Activated gamma-delta T cell treated with Interleukin-2 at 50 U/mL for 16 hours (primary cell): ENCODE results near the gene TSC22D2.
A peak's percentile ranks its signal among the peaks of the same experiment; 100 is the strongest.
"Not testable (repeated sequence)": the region's sequence is repeated elsewhere in the genome, so short reads cannot be mapped to it uniquely, and the experiment has no call there.

Experiments used
- DNase-seq: peaks from one replicate; pipeline ENCODE4 v3.0.0-alpha.2; 2020

The TSC22D2 gene

GRCh38 chr3:150490277-150490986 lies 82.3 kb downstream of the TSC22D2 start:
- no peak for DNase-seq

- no peak for DNase-seq
These were observed 86.4 kb downstream of the TSC22D2 start for GRCh38 chr3:150494411-150494977.

GRCh38 chr3:150495149-150495548 lies 87.1 kb downstream of the TSC22D2 start:
- DNase-seq = no peak

GRCh38 chr3:150495563-150496168 lies 87.6 kb downstream of the TSC22D2 start:
- DNase-seq = peak; percentile 18

- DNase-seq = no peak
These were observed 89.9 kb downstream of the TSC22D2 start for GRCh38 chr3:150497956-150498355.

- DNase-seq = not testable (repeated sequence)
These were observed 92.9 kb downstream of the TSC22D2 start for GRCh38 chr3:150500960-150501359.

- DNase-seq = no peak
These were observed 95.5 kb downstream of the TSC22D2 start for GRCh38 chr3:150503402-150504099.

- DNase-seq = no peak
These were observed 96.4 kb downstream of the TSC22D2 start for GRCh38 chr3:150504483-150504882.

GRCh38 chr3:150508401-150508800 lies 100.3 kb downstream of the TSC22D2 start:
- no peak for DNase-seq

GRCh38 chr3:150509780-150510179 lies 101.7 kb downstream of the TSC22D2 start:
- DNase-seq = no peak

- DNase-seq = no peak
These were observed 103.2 kb downstream of the TSC22D2 start for GRCh38 chr3:150511122-150511821.

- no peak for DNase-seq
These were observed 107.1 kb downstream of the TSC22D2 start for GRCh38 chr3:150515210-150515609.
